CD14-positive monocyte (primary cell): ENCODE measurements around the gene MOK. TPM values are rescaled to one million over a fixed set of nuclear protein-coding genes. Genes with fewer than 3 reads are reported as not detected.

Experiments
- DNase-seq, 3 donors: peaks; one replicate each; pipeline ENCODE4 v3.0.0-alpha.2; 2011 to 2022
- H2AFZ ChIP-seq: 2 replicates; pipeline ENCODE4 v1.6.0; 2012; ENCODE audit warnings: mild to moderate bottlenecking, low read depth, low read length, inconsistent platforms; ENCODE audit not compliant: insufficient read depth, poor library complexity, severe bottlenecking
- H3K27ac ChIP-seq, 2 donors: 1 replicate in 1 of 2; 2 replicates in 1 of 2; pipeline ENCODE4 v1.5.1; 2012 to 2013; ENCODE audit warnings: low read length in 2 of 2, control low read depth in 1 of 2, inconsistent platforms in 1 of 2, low read depth in 1 of 2, mild to moderate bottlenecking in 1 of 2
- H3K27me3 ChIP-seq, 2 donors: one replicate each; pipeline versions ENCODE4 v1.6.0 to v1.6.1; 2011 to 2013; ENCODE audit warnings: low read length in 2 of 2; ENCODE audit not compliant: control insufficient read depth in 2 of 2, insufficient read depth in 2 of 2
- H3K36me3 ChIP-seq, 2 donors: replicated peaks in 1 of 2; 1 replicate in 1 of 2; 2 replicates in 1 of 2; pipeline versions ENCODE4 v1.5.1 to v1.6.1; 2012 to 2013; ENCODE audit warnings: low read length in 2 of 2, control low read depth in 1 of 2, inconsistent platforms in 1 of 2, mild to moderate bottlenecking in 1 of 2; ENCODE audit not compliant: insufficient read depth in 2 of 2, control insufficient read depth in 1 of 2
- H3K4me1 ChIP-seq, 2 donors: 1 replicate in 1 of 2; 2 replicates in 1 of 2; pipeline versions ENCODE4 v1.5.1 to v1.6.1; 2012 to 2013; ENCODE audit warnings: low read length in 2 of 2, control low read depth in 1 of 2, inconsistent platforms in 1 of 2, mild to moderate bottlenecking in 1 of 2, moderate library complexity in 1 of 2; ENCODE audit not compliant: insufficient read depth in 2 of 2, control insufficient read depth in 1 of 2
- H3K4me2 ChIP-seq: replicated peaks from 2 replicates; pipeline ENCODE3; 2012; ENCODE audit warnings: low read length, moderate library complexity, mild to moderate bottlenecking; ENCODE audit not compliant: poor library complexity, severe bottlenecking; ENCODE audit errors: extremely low read depth
- H3K4me3 ChIP-seq, 3 experiments: fragments of 200-600 bp in 1 of 3; sonication (generic) in 1 of 3; replicated peaks in 1 of 3; 1 replicate in 2 of 3; 2 replicates in 1 of 3; pipeline ENCODE4 v1.5.1; 2011 to 2013; ENCODE audit warnings: low read length in 3 of 3, mild to moderate bottlenecking in 3 of 3, control low read depth in 2 of 3, low read depth in 2 of 3, inconsistent platforms in 1 of 3, moderate library complexity in 1 of 3
- H3K79me2 ChIP-seq: 2 replicates; pipeline ENCODE4 v1.6.0; 2012; ENCODE audit warnings: mild to moderate bottlenecking, control low read depth, inconsistent platforms, low read length, moderate library complexity; ENCODE audit not compliant: insufficient read depth
- H3K9ac ChIP-seq: 2 replicates; pipeline ENCODE4 v1.6.0; 2017; ENCODE audit warnings: low read length, mild to moderate bottlenecking; ENCODE audit not compliant: insufficient read depth, poor library complexity, severe bottlenecking
- H3K9me3 ChIP-seq, 2 donors: replicated peaks in 1 of 2; 1 replicate in 1 of 2; 2 replicates in 1 of 2; pipeline versions ENCODE4 v1.5.1 to v1.6.1; 2012 to 2013; ENCODE audit warnings: low read length in 2 of 2, control low read depth in 1 of 2; ENCODE audit not compliant: control insufficient read depth in 1 of 2, insufficient read depth in 1 of 2
- H4K20me1 ChIP-seq: 2 replicates; pipeline ENCODE4 v1.6.0; 2012; ENCODE audit warnings: mild to moderate bottlenecking, low read length, control low read depth, moderate library complexity; ENCODE audit not compliant: insufficient read depth
- H3K27ac Mint-ChIP-seq, 7 donors: one replicate each; pipeline ENCODE4 v1.8.0; 2020; ENCODE audit warnings: mild to moderate bottlenecking in 7 of 7, mixed read lengths in 7 of 7, moderate library complexity in 6 of 7, inconsistent platforms in 2 of 7
- H3K27me3 Mint-ChIP-seq, 3 donors: one replicate each; pipeline ENCODE4 v1.8.0; 2021 to 2022; ENCODE audit warnings: low read depth in 3 of 3, mild to moderate bottlenecking in 3 of 3, mixed read lengths in 3 of 3, moderate library complexity in 3 of 3, inconsistent platforms in 1 of 3
- H3K36me3 Mint-ChIP-seq, 2 donors: one replicate each; pipeline ENCODE4 v1.8.0; 2020; ENCODE audit warnings: mixed read lengths in 2 of 2, inconsistent platforms in 1 of 2, mild to moderate bottlenecking in 1 of 2
- H3K4me1 Mint-ChIP-seq: one replicate; pipeline ENCODE4 v1.8.0; 2020; ENCODE audit warnings: mild to moderate bottlenecking, mixed read lengths
- H3K4me3 Mint-ChIP-seq, 2 donors: one replicate each; pipeline ENCODE4 v1.8.0; 2020; ENCODE audit warnings: mild to moderate bottlenecking in 2 of 2, mixed read lengths in 2 of 2, moderate library complexity in 1 of 2
- H3K9me3 Mint-ChIP-seq, 7 donors: one replicate each; pipeline ENCODE4 v1.8.0; 2020 to 2022; ENCODE audit warnings: mixed read lengths in 7 of 7, mild to moderate bottlenecking in 6 of 7, moderate library complexity in 6 of 7, inconsistent platforms in 2 of 7
- WGBS: methylation state at CpG from one replicate; pipeline ENCODE4 v1.1.5; 2013; ENCODE audit warnings: missing lambda C conversion rate; ENCODE audit not compliant: insufficient coverage; 5-methylcytosine and 5-hydroxymethylcytosine counted together
- intact Hi-C, 2 donors: fragments of 100-400 bp; cut with micrococcal nuclease; formaldehyde crosslinking; loops; one replicate each; pipeline versions ENCODE4 v1.15.0 to v1.15.1; 2023
- polyA plus RNA-seq, 3 donors: library from polyadenylated mRNA; depleted of rRNA in 1 of 3; unstranded in 2 of 3; stranded (reverse) in 1 of 3; fragments of 300-500 nt in 2 of 3; fragments of >200 nt in 1 of 3; fragmentation: Illumina TruSeq in 2 of 3; gene quantifications; 1 replicate in 2 of 3; 2 replicates in 1 of 3; pipeline ENCODE4 v1.2.3, GENCODE V29; 2012 to 2021
- TF ChIP-seq, protein P1 (sequence below): fragments of 200-600 bp; IDR thresholded peaks from one replicate; pipeline ENCODE4 v1.8.0; 2022; ENCODE audit warnings: antibody characterized with exemption, mild to moderate bottlenecking

Gene MOK
- polyA plus RNA-seq, 3 donors: 0.67 to 3.4 (median 1.8) TPM

DNA sequence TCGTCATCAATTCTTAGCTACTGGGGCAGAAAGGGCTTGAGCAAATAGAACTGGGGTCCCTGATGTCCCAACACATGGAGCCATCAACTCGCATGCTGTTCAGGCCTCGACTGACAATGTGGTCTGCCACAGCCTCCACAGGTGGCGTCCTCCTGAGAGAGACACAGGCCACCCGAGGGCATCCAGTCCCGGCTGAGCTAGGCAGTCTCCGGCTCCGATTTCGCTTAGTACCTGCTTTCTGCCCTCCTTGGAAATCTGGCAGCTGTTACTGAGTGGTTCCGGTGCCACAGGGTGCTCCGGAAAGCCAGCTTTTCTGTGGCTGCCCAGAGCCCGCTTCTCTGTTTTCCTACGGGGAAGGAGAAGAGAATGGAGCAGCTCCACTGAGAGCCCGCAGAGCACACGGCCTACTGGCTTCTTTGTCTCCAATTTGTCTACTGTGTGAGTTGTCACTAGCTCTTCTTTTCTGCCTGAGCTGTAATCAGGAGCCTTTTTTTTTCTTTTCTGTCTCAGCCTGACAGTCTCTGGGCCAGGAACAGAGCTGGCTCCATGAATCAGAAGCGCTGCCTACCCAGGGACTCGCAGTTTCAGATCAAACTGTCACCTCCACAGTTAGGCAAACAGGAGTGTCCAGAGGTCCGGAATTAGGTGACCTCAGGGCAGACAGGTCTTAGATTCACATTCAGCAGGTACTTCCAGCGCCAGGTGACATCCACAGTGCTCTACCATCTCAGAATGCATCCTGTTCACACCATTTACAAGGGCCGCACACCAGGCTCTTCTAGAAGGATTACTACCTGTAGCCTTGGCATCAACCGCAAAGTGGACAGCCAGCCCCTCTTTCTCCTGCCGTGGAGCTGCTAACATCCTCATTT is 73.3 kb downstream of the MOK start:
- H3K4me1 Mint-ChIP-seq: no peaks in the 10 kb centered on the region
- Histone ChIP-seq H3K27me3 (no peaks in the 10 kb centered on the region), H3K4me2 (no peak overlapping the region), H3K27ac (no peak overlapping the region), H3K4me3 (no peak overlapping the region), H3K9ac (no peak overlapping the region), H2AFZ (no peak overlapping the region), H3K36me3 (no peaks in the 10 kb centered on the region), H3K4me1 (no peaks in the 10 kb centered on the region), H4K20me1 (no peaks in the 10 kb centered on the region), H3K9me3 (no peaks in the 10 kb centered on the region), H3K79me2 (no peaks in the 10 kb centered on the region)
- intact Hi-C loops: no loop called here
- peaks cover 0 to 2% (median 0%) of the 10 kb centered on the region in 7 donors for H3K9me3 Mint-ChIP-seq
- no peak overlapping the region for H3K27ac Mint-ChIP-seq
- no peaks in the 10 kb centered on the region for H3K36me3 Mint-ChIP-seq
- DNase-seq: no peak
- TF ChIP-seq, protein P1, sequence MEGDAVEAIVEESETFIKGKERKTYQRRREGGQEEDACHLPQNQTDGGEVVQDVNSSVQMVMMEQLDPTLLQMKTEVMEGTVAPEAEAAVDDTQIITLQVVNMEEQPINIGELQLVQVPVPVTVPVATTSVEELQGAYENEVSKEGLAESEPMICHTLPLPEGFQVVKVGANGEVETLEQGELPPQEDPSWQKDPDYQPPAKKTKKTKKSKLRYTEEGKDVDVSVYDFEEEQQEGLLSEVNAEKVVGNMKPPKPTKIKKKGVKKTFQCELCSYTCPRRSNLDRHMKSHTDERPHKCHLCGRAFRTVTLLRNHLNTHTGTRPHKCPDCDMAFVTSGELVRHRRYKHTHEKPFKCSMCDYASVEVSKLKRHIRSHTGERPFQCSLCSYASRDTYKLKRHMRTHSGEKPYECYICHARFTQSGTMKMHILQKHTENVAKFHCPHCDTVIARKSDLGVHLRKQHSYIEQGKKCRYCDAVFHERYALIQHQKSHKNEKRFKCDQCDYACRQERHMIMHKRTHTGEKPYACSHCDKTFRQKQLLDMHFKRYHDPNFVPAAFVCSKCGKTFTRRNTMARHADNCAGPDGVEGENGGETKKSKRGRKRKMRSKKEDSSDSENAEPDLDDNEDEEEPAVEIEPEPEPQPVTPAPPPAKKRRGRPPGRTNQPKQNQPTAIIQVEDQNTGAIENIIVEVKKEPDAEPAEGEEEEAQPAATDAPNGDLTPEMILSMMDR: no peak
- WGBS: 94% methylated on average over 20 of the region's 22 CpGs
- peak overlapping the region in 1 of 2 donors; percentile 41 for H3K4me3 Mint-ChIP-seq
- H3K27me3 Mint-ChIP-seq: no peaks in the 10 kb centered on the region

DNA sequence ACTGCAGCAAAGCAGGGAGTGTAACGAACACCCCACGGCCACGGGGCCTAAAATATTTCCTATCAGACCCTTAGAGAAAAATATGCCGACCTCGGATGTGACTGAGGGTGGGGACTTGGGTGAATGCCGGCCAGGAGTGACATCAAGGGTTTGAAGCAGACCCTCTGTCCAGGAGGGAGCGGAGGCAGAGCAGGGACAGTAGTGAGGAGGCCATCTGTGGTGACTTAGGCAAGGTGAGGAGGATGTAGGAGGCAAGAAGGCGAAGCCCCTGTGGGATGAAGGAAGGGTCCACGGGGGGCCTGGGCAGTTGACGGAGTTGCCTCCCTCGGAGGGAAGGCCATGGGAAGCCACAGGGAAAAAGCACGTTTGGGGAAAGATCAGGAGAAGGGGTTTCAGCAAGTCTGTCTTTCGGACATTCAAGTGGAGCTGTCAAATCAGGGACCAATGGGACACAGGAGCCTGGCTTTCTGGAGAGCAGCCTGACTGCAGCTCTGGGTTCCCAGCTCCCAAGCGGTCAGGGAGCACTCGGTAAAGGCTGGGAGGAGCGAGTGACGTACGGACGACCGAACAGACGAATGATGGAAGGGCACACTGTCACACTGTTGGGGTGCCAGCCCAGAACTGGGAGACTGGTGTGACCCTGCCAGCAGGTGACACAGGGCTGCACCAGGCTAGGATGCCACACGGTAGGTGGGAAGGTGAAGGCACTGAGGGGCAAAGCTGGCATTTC is 74.3 kb downstream of the MOK start:
- Mint-ChIP-seq H3K36me3 (no peaks in the 10 kb centered on the region), H3K4me3 (no peak overlapping the region), H3K27ac (no peak overlapping the region), H3K27me3 (no peaks in the 10 kb centered on the region), H3K9me3 (peaks cover 0 to 2% (median 0%) of the 10 kb centered on the region in 7 donors), H3K4me1 (no peaks in the 10 kb centered on the region)
- no peaks in the 10 kb centered on the region for H3K79me2 ChIP-seq
- intact Hi-C loops: no loop called here
- H3K27me3 ChIP-seq: no peaks in the 10 kb centered on the region
- TF ChIP-seq, protein P1: no peak
- WGBS: 96% methylated on average over 21 of the region's 22 CpGs
- no peaks in the 10 kb centered on the region for H3K36me3 ChIP-seq
- no peak overlapping the region for H3K9ac ChIP-seq
- no peaks in the 10 kb centered on the region for H4K20me1 ChIP-seq
- H3K4me1 ChIP-seq: no peaks in the 10 kb centered on the region
- H3K27ac ChIP-seq: no peak overlapping the region
- no peak overlapping the region for H2AFZ ChIP-seq
- no peak for DNase-seq
- no peak overlapping the region for H3K4me3 ChIP-seq
- no peaks in the 10 kb centered on the region for H3K9me3 ChIP-seq
- no peak overlapping the region for H3K4me2 ChIP-seq
